Hepatocyte (in vitro differentiated cells): ENCODE results near the gene ASTN2.

Source experiments
- CTCF ChIP-seq: fragments of 200-600 bp; sonication (generic); IDR thresholded peaks from 2 replicates; pipeline ENCODE4 v1.5.1; 2016; ENCODE audit warnings: antibody characterized with exemption, mild to moderate bottlenecking; ENCODE audit not compliant: poor library complexity
- EZH2 ChIP-seq: fragments of 200-600 bp; sonication (generic); IDR thresholded peaks from 2 replicates; pipeline ENCODE4 v1.6.1; 2016; ENCODE audit warnings: antibody characterized with exemption, mild to moderate bottlenecking, borderline replicate concordance

GRCh38 chr9:117334101-117334500 lies 80.8 kb downstream of the ASTN2 start:
- no peak for TF ChIP-seq EZH2
- no peak for TF ChIP-seq CTCF
